ENCODE results near the gene EHMT2.
"Not testable (repeated sequence)": the region's sequence is repeated elsewhere in the genome, so short reads cannot be mapped to it uniquely, and the experiment has no call there.

Gene EHMT2

GRCh38 chr6:31911826-31912585 lies 14.5 kb upstream of the EHMT2 start:
- no peak for DNase-seq

DNA sequence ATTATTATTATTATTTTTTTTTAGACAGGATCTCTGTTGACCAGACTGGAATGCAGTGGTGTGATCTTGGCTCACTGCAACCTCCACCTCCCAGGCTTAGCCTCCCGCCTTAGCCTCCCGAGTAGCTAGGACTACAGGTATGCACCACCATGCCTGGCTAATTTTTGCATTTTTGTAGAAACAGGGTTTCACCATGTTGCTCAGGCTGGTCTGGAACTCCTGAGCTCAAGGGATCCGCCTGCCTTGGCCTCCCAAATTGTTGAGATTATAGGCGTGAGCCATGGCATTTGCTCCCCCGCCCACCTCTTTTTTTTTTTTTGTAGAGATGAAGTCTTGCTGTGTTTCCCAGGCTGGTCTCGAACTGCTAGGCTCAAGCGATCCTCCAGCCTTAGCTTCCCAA lies 11.8 kb upstream of the EHMT2 start:
- not testable (repeated sequence) for DNase-seq

GRCh38 chr6:31908791-31909190 lies 11.3 kb upstream of the EHMT2 start:
- DNase-seq, result no peak

- not testable (repeated sequence) for DNase-seq
Measured at GRCh38 chr6:31908255-31908654, 10.8 kb upstream of the EHMT2 start.

GRCh38 chr6:31907158-31907813 lies 9.8 kb upstream of the EHMT2 start:
- no peak for DNase-seq

GRCh38 chr6:31906727-31907126 lies 9.2 kb upstream of the EHMT2 start:
- not testable (repeated sequence) for DNase-seq

DNA sequence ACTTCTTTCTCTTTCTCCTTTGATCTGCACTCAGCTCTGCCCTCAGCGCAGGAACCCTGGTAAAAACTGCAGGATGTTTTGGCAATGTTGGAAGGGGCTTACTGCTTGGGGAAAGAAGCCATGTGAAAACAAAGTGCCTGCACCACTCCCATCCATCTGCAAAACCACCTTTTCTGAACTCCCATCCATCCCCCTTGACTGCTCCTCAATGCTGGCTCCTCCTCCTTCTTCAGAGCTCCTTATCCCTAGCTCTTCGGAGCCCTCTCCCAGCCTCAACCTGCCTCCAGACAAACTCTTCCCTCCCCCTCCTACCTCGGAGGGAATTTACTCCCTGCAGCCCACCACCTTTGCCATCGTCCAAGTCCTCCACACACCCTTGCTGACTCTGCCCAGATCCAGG lies 8.6 kb upstream of the EHMT2 start:
- no peak for DNase-seq

GRCh38 chr6:31905041-31905440 lies 7.5 kb upstream of the EHMT2 start:
- no peak for DNase-seq

GRCh38 chr6:31903957-31904356 lies 6.5 kb upstream of the EHMT2 start:
- DNase-seq, result no peak

DNA sequence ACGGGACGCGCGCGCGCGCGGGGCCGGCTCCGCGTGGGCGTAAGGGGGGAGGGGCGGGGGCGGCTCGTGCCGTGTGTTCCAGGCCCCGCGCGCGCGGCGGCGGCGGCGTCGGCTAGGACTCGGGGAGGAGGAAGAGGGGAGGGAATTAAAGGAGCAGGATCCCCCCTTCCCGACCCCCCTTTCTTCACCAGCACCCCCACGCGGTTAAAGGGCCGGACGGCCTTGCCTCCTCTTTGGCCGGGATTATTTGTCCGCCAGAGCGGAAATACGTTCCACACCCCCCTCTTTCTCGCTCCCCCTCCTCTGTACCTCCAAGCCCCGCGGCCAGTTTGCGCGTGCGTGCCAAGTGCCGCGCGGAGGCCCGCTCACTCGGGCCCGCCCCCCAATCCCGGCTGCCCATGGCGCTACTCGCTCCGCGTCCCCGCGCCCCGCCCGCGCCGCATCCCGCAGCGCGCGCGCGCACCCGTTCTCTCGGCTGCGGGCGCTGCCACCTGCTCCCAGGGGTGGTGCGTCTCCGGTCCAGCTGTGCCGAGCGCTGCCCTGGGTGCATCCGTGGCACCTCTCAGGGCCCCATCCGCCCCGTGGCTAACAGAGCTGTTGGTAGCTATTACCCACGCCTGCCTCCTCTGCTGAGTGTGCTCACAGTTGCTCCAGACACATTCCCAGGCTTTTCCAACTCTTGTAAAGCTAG lies 4.6 kb upstream of the EHMT2 start, which contains the start of gene ZBTB12:
Gene ZBTB12, minus strand, starts transcription at position 134 of the 691 bp plus-strand sequence. CDS start 781 bp downstream, outside the sequence.
- peak; percentile 73 for DNase-seq

- DNase-seq, result peak; percentile 56
Measured at GRCh38 chr6:31901415-31901952, 4.0 kb upstream of the EHMT2 start.

GRCh38 chr6:31900917-31901414 lies 3.5 kb upstream of the EHMT2 start:
- DNase-seq, result no peak

DNA sequence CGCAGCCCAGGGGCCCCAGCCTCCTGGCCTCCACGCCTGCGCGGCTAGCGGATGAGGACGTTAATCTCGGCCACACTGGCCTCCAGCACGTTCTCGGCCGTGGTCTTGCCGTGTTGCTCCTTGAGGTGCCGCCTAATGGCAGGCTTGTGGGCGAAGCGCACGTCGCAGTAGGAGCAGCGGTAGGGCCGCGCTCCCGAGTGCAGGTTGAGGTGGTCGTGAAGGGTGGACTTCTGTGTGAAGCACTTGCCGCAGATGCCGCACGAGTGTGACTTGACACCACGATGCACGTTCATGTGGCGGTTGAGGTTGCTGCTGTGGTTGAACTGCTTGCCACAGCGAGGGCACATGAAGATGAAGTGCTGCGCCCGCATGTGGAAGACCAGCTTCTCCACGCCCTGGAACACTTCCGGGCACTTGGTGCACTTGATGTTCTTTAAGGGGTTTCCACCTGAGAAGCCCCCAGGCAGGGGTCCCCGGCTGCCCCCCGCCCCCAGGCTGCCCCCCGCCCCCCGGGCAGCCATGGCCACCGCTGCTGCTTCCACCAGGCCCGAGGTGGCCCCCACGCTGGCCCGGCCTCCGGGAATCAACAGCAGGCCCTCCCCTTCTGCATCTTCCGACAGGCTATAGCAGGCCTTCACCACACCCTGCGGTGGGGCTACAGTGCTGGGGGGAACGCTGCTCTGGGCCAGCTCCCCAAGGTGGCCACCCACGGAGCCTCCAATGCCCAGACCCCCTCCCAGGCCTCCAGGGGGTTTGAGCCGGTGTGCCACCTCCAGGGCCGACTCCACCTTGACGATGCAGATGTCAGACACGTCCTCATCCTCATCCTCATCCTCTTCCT lies 2.6 kb upstream of the EHMT2 start:
- no peak for DNase-seq

DNA sequence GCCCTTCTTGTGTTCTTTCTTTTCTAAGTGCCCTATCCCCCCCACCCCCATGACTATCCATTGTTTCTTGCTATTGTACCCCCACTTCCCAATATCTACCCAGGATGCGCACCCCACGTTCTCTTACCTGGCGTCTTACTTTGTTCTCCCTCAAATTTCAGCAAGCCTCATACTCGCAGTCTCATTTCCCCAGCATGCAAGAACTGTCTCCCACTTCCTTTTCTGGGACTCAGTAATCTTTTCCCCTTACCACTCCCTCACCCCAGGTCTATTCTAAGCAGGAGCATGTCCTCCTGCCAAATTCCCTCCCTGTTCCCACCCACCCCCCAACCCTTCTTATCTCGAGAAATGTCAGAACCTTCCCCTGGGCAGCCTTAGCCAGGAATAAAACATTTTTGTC lies 1.7 kb upstream of the EHMT2 start:
- DNase-seq, result no peak

- DNase-seq, result peak; percentile 18
Measured at GRCh38 chr6:31898383-31899011, 999 bp upstream of the EHMT2 start.

GRCh38 chr6:31896856-31897611 lies 464 bp downstream of the EHMT2 start:
- DNase-seq, result no peak

DNA sequence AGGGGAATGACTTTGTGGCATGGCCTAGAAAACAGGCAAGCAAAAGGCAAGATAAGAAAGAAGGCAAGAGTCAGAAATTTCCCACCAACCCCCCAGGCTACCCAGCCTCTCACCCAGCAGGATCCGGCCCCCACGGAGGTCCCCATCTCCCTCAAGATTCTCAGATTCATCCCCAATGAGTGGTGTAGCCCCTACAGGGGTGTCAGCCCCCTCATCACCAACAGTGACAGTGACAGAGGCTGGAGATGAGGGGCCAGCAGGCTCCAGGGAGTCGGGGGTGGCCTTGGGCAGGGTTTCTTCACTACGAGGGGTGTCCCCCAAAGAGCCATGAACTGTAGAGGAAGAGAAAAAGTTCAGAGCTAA lies 1.0 kb downstream of the EHMT2 start:
- DNase-seq, result no peak

DNA sequence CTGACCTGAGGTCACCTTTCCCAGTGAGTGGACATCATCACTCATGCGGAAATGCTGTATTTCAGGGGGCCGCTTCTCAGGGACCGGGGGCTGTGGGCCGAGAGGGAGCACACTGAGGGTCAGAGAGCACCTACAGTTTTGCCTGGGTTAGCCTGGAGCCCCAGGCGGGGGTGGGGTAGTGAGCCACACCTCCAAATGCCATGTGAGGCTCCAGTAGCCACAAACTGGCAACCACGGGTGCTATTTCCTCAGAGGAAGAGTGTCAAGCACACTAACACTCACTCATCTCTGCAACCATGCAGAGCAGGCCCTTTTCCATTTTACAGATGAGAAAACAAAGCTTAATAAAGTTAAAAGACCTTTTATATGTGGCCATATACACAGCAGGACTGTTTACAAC lies 4.7 kb downstream of the EHMT2 start:
- no peak for DNase-seq

- no peak for DNase-seq
Measured at GRCh38 chr6:31889331-31889972, 8.0 kb downstream of the EHMT2 start.

Data from effector CD4-positive, alpha-beta T cell (primary cell).